HG03565 (cell line): ENCODE data around the gene GNAI2.
"Not testable (repeated sequence)": the region's sequence is repeated elsewhere in the genome, so short reads cannot be mapped to it uniquely, and the experiment has no call there.

Source experiments
- ATAC-seq: cut with Tn5 transposase; IDR thresholded peaks from one replicate; pipeline ENCODE4 v1.9.1; 2021; ENCODE audit warnings: mild to moderate bottlenecking, moderate library complexity; ENCODE audit not compliant: unreplicated experiment

The GNAI2 gene

GRCh38 chr3:50204804-50205412 lies 31.1 kb upstream of the GNAI2 start, which contains the start of gene SLC38A3:
Gene SLC38A3 (plus strand): TSS chr3:50205271. CDS start chr3:50214200, 8,929 bp downstream.
- no peak for ATAC-seq

- no peak for ATAC-seq
These were observed 30.4 kb upstream of the GNAI2 start for GRCh38 chr3:50205413-50206276.

- ATAC-seq = no peak
These were observed 28.5 kb upstream of the GNAI2 start for GRCh38 chr3:50207359-50208042.

- ATAC-seq = no peak
These were observed 27.2 kb upstream of the GNAI2 start for GRCh38 chr3:50208677-50209344.

GRCh38 chr3:50210176-50210509 lies 25.9 kb upstream of the GNAI2 start:
- no peak for ATAC-seq

- ATAC-seq = no peak
These were observed 25.3 kb upstream of the GNAI2 start for GRCh38 chr3:50210510-50211367.

- ATAC-seq = not testable (repeated sequence)
These were observed 24.7 kb upstream of the GNAI2 start for GRCh38 chr3:50211368-50211717.

GRCh38 chr3:50211930-50212329 lies 24.1 kb upstream of the GNAI2 start:
- no peak for ATAC-seq

- ATAC-seq = no peak
These were observed 23.5 kb upstream of the GNAI2 start for GRCh38 chr3:50212502-50212901.

GRCh38 chr3:50212971-50213370 lies 23.0 kb upstream of the GNAI2 start:
- no peak for ATAC-seq

GRCh38 chr3:50213373-50213772 lies 22.6 kb upstream of the GNAI2 start:
- no peak for ATAC-seq

GRCh38 chr3:50214824-50215223 lies 21.2 kb upstream of the GNAI2 start:
- ATAC-seq = no peak

GRCh38 chr3:50215529-50215928 lies 20.5 kb upstream of the GNAI2 start:
- no peak for ATAC-seq

GRCh38 chr3:50217681-50218080 lies 18.3 kb upstream of the GNAI2 start:
- ATAC-seq = no peak

- no peak for ATAC-seq
These were observed 17.6 kb upstream of the GNAI2 start for GRCh38 chr3:50218448-50218847.

GRCh38 chr3:50219285-50219684 lies 16.7 kb upstream of the GNAI2 start:
- no peak for ATAC-seq

- ATAC-seq = no peak
These were observed 15.9 kb upstream of the GNAI2 start for GRCh38 chr3:50220109-50220508.

- ATAC-seq = no peak
These were observed 15.0 kb upstream of the GNAI2 start for GRCh38 chr3:50221051-50221410.

GRCh38 chr3:50221411-50222168 lies 14.4 kb upstream of the GNAI2 start:
- ATAC-seq = no peak

GRCh38 chr3:50222169-50222528 lies 13.9 kb upstream of the GNAI2 start:
- no peak for ATAC-seq
